Type B pancreatic cell (in vitro differentiated cells): ENCODE results near the gene PIEZO2. TPM values are rescaled to one million over a fixed set of nuclear protein-coding genes. Genes with fewer than 3 reads are reported as not detected.

Experiments
- DNase-seq: peaks from one replicate; pipeline ENCODE4 v3.0.0; 2021; ENCODE audit warnings: mixed read lengths; ENCODE audit not compliant: unreplicated experiment; ENCODE audit errors: extremely low spot score
- H3K27ac Mint-ChIP-seq: 2 replicates; pipeline ENCODE4 v1.8.0; 2021; ENCODE audit warnings: mild to moderate bottlenecking, mixed read lengths
- H3K27me3 Mint-ChIP-seq: 2 replicates; pipeline ENCODE4 v1.8.0; 2021; ENCODE audit warnings: mixed read lengths
- H3K36me3 Mint-ChIP-seq: 2 replicates; pipeline ENCODE4 v1.8.0; 2021; ENCODE audit warnings: mixed read lengths
- H3K4me1 Mint-ChIP-seq: one replicate; pipeline ENCODE4 v1.8.0; 2021; ENCODE audit warnings: mixed read lengths; ENCODE audit not compliant: unreplicated experiment
- H3K4me3 Mint-ChIP-seq: 2 replicates; pipeline ENCODE4 v1.8.0; 2021; ENCODE audit warnings: mild to moderate bottlenecking, mixed read lengths
- H3K9me3 Mint-ChIP-seq: 2 replicates; pipeline ENCODE4 v1.8.0; 2021; ENCODE audit warnings: mixed read lengths
- total RNA-seq: library from RNA; stranded (reverse); gene quantifications from 2 replicates; pipeline ENCODE4 v1.2.1, GENCODE V29; 2021; ENCODE audit warnings: low replicate concordance
- TF ChIP-seq, protein P1 (sequence below): fragments of 200-600 bp; sonication (generic); conservative IDR thresholded peaks from 2 replicates; pipeline ENCODE4 v1.5.0; 2021; ENCODE audit warnings: antibody characterized with exemption, mild to moderate bottlenecking

The PIEZO2 gene
- total RNA-seq, 1 donor from 2014 or later = 38.8 TPM

DNA sequence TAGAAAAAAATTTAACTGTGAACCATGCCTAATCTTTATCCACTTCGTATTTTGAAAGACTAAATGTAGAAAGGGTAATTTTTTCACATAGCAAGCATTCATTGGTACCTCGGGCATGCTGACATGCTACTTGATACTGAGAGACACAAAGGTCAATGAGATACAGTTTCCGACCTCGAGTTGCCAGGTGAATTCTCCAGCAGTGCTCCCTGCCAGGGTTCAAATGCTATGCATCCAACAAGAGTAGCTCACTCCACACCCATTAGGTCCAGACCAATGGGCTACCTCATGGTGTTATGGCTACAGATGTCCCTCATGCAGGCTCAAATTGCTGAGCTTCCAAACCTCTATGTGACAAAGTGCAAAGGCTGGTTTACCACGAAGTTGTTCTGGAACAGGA lies 305.8 kb downstream of the PIEZO2 start:
- peaks cover 9% of the 10 kb centered on the region for H3K4me1 Mint-ChIP-seq
- H3K27me3 Mint-ChIP-seq = no peaks in the 10 kb centered on the region
- H3K9me3 Mint-ChIP-seq = peaks cover 5% of the 10 kb centered on the region
- peaks cover 14% of the 10 kb centered on the region for H3K36me3 Mint-ChIP-seq
- H3K4me3 Mint-ChIP-seq = no peak overlapping the region
- DNase-seq = no peak
- H3K27ac Mint-ChIP-seq = no peak overlapping the region
- TF ChIP-seq, protein P1, sequence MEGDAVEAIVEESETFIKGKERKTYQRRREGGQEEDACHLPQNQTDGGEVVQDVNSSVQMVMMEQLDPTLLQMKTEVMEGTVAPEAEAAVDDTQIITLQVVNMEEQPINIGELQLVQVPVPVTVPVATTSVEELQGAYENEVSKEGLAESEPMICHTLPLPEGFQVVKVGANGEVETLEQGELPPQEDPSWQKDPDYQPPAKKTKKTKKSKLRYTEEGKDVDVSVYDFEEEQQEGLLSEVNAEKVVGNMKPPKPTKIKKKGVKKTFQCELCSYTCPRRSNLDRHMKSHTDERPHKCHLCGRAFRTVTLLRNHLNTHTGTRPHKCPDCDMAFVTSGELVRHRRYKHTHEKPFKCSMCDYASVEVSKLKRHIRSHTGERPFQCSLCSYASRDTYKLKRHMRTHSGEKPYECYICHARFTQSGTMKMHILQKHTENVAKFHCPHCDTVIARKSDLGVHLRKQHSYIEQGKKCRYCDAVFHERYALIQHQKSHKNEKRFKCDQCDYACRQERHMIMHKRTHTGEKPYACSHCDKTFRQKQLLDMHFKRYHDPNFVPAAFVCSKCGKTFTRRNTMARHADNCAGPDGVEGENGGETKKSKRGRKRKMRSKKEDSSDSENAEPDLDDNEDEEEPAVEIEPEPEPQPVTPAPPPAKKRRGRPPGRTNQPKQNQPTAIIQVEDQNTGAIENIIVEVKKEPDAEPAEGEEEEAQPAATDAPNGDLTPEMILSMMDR = no peak

- no peak overlapping the region for H3K27ac Mint-ChIP-seq
- TF ChIP-seq, protein P1 = no peak
- no peak for DNase-seq
- H3K4me1 Mint-ChIP-seq = peaks cover 6% of the 10 kb centered on the region
- peaks cover 14% of the 10 kb centered on the region for H3K36me3 Mint-ChIP-seq
- H3K9me3 Mint-ChIP-seq = peaks cover 5% of the 10 kb centered on the region
- no peaks in the 10 kb centered on the region for H3K27me3 Mint-ChIP-seq
- no peak overlapping the region for H3K4me3 Mint-ChIP-seq
Observed at GRCh38 chr18:10842861-10843260, 306.5 kb downstream of the PIEZO2 start.

DNA sequence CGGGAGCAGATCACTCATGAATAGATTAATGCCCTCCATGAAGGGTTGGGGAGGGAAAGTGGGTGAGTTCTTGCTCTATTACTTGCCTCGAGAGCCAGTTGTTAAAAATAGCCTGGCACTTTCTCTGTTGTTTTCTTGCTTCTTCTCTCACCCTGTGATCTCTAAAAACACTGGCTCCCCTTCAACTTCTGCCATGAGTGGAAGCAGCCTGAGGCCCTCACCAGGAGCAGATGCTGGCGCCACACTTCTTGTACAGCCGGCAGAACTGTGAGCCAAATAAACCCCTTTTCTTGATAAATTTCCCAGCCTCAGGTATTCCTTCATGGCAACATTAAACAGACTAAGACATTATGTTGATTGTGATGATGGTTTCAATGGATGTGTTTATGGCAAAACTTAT lies 307.0 kb downstream of the PIEZO2 start:
- H3K27me3 Mint-ChIP-seq = no peaks in the 10 kb centered on the region
- DNase-seq = no peak
- TF ChIP-seq, protein P1 = no peak
- H3K27ac Mint-ChIP-seq = no peak overlapping the region
- no peak overlapping the region for H3K4me3 Mint-ChIP-seq
- H3K4me1 Mint-ChIP-seq = peaks cover 3% of the 10 kb centered on the region
- H3K9me3 Mint-ChIP-seq = peaks cover 5% of the 10 kb centered on the region
- H3K36me3 Mint-ChIP-seq = peaks cover 11% of the 10 kb centered on the region

DNA sequence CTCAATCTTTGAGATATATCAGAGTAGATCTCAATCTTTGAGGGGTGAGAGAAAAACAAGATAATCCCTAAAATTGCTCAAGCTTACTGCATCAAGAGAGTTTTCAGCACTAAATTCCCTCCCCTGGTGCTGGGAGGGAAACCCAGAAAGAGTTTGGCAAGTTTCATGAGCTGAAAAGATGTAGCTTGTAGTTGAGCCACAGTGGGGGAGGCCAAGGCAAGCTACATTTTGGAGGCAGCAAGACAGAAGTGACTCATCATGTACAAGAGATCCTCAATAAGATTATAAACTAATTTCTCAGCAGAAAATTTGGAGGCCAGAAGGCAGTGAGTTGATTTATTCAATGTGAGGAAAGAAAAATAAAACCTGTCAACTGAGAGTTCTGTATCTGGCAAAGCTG lies 308.2 kb downstream of the PIEZO2 start:
- Mint-ChIP-seq H3K4me3 (no peak overlapping the region), H3K4me1 (peaks cover 3% of the 10 kb centered on the region), H3K27ac (no peak overlapping the region), H3K36me3 (peaks cover 15% of the 10 kb centered on the region), H3K27me3 (no peaks in the 10 kb centered on the region), H3K9me3 (peaks cover 5% of the 10 kb centered on the region)
- DNase-seq = no peak
- TF ChIP-seq, protein P1 = no peak

- Mint-ChIP-seq H3K9me3 (peaks cover under 1% of the 10 kb centered on the region), H3K27ac (no peak overlapping the region)
- TF ChIP-seq, protein P1 = no peak
Observed at GRCh38 chr18:10840743-10841142, 308.6 kb downstream of the PIEZO2 start.

GRCh38 chr18:10839421-10839820 lies 309.9 kb downstream of the PIEZO2 start:
- no peak for DNase-seq
- H3K4me1 Mint-ChIP-seq = peaks cover 3% of the 10 kb centered on the region
- H3K36me3 Mint-ChIP-seq = peaks cover 13% of the 10 kb centered on the region
- TF ChIP-seq, protein P1 = no peak
- no peak overlapping the region for H3K4me3 Mint-ChIP-seq
- no peaks in the 10 kb centered on the region for H3K9me3 Mint-ChIP-seq
- H3K27ac Mint-ChIP-seq = no peak overlapping the region
- H3K27me3 Mint-ChIP-seq = no peaks in the 10 kb centered on the region

More at GRCh38 chr18:10840743-10841142, 308.6 kb downstream of the PIEZO2 start:
- Mint-ChIP-seq H3K36me3 (peaks cover 13% of the 10 kb centered on the region), H3K27me3 (no peaks in the 10 kb centered on the region), H3K4me3 (no peak overlapping the region), H3K4me1 (peaks cover 3% of the 10 kb centered on the region)
- DNase-seq = no peak
